ENCODE results near the gene KCND2. TPM values are rescaled to one million over a fixed set of nuclear protein-coding genes. Genes with fewer than 3 reads are reported as not detected.

KCND2 gene
- total RNA-seq, 1 experiment from 2014 or later = not detected

DNA sequence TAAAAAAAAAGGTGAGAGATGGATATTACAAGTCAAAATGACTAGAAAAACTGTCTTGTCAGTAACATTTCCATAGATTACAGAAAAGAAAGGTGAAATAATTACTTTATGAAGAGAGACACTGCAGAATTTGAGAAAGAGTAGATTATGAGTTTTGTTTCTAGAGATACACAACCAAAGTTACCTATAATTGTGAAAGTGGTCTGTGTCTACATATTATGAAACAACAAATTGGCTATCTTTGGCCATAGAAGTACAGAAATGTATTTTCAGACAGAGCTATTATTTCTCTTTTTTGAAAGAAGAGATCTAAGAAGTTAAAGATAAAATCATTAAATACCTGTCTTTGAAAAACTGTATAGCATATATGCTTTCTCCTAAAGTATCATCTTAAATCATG is 30.1 kb downstream of the KCND2 start:
- no peak for DNase-seq (ENCODE audit: low read depth)
- in situ Hi-C loops (cut with HindIII; ENCODE audit: low pct_unique_long_range_greater_than_20kb, low sequenced_read_pairs) = no loop called here

GRCh38 chr7:120304674-120305073 is 31.7 kb downstream of the KCND2 start:
- no peak for DNase-seq (ENCODE audit: low read depth)
- in situ Hi-C loops (cut with HindIII; ENCODE audit: low pct_unique_long_range_greater_than_20kb, low sequenced_read_pairs) = no loop called here

DNA sequence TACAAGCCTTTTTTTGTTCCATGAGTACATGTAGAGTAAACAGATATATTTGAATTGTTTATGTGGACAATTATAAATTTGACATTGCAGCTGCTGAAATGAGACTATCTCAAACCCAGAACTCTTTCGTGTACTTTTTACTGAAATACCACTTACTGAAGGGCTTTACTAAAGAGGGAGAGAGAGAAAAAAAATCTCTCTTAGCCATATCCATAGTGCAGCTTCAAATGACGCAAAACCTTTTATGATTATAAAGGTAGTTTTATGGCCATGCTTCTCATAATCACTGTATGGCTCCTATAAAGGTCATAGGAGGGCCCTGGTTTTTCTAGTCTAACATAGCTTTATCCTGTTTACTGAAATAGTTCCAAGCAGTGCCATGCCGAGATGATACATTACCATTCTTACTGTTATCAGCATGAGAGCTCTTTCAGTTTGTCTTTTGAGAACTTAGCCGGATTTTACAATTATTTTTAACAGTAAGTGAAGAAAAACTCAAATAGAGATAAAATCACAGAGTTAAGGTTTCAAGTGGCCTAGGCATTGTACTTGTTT is 35.1 kb downstream of the KCND2 start:
- DNase-seq (ENCODE audit: low read depth) = no peak
- in situ Hi-C loops (cut with HindIII; ENCODE audit: low pct_unique_long_range_greater_than_20kb, low sequenced_read_pairs) = no loop called here

DNA sequence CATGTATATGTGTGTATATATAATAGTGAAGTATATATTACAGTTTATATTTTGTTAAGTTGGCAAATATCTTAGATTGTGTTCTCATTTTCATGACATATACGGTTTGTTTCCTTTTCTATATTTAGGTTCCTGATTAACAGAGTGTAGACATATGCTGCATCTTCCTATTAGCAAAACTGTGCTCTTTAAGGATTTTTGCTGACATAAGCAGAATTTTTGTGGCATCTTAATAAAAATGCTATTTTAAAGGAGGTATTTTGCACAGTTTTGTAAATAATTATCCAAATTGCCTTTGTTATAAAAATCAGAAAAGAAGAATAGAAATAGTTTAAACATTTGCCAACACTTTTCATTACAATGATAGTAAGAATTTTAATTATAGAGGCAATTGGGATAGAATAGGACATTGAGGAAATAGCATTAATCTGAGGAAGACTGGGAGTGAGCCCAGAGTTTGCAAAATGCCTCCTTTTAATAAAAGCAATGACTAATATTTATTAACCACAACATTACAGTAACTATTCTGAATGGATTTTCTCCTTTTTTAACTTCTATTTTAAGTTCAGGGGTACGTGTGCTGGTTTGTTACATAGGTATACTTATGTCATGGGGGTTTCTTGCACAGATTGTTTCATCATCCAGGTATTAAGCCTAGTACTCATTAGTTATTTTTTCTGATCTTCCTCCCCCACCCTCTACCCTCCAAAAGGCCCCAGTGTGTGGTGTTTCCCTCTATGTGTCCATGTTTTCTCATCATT is 38.2 kb downstream of the KCND2 start:
- in situ Hi-C loops (cut with HindIII; ENCODE audit: low pct_unique_long_range_greater_than_20kb, low sequenced_read_pairs) = no loop called here
- no peak for DNase-seq (ENCODE audit: low read depth)

DNA sequence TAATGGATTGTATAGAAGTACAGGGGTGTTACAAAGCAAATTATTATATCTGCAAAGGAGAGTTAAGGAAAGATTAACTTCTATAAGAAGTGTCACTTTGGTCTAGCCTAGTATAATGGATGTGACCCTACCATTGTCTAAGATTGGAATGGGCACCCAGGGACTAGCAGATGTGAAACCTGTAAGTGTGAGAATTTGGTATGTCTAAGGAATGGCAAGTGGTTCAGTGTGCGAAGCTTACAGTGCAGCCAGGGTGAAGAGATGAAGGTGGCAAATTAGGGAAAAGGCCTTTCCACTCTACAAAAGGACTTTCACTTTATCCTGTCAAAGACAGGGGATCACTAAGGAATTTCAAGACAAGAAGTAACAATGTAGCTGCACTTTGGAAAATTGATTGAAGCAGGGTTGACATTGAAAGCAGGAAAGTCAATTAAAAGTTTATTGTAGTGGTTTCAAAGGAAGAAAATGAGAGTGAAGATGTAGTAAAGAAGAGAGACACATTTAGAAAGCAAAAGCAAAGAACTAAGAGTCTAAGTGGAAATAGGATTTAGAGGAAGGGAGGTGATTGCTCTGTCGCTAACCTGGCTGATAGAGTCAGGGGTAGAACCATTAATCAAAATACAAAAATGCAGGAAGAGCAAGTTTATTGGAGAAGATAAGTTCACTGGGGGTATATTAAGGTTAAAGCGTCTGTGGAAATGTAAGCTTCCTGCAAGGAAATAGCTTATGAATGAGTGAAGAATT is 47.4 kb downstream of the KCND2 start:
- in situ Hi-C loops (cut with HindIII; ENCODE audit: low pct_unique_long_range_greater_than_20kb, low sequenced_read_pairs) = no loop called here
- no peak for DNase-seq (ENCODE audit: low read depth)

- in situ Hi-C loops (cut with HindIII; ENCODE audit: low pct_unique_long_range_greater_than_20kb, low sequenced_read_pairs) = no loop called here
- DNase-seq (ENCODE audit: low read depth) = no peak
Observed at GRCh38 chr7:120327054-120327453, 54.1 kb downstream of the KCND2 start.

DNA sequence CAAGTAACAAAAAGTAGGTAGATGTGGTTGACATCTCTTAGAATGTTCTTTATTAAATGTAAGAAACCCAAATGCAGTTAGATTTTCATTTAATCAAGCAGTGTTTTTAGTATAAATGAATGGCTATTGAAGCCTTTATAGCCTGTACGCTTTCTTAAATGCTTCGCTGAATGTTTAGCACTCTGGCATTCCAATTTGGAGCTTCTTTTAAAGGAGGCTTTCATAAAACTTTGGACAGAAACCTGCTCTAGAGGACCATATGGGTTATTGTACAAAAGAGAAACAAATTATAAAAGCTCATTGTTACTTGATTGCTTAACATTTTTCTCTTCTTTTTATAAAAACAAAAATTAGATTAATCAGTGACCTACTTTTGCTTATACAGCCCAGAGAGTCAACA is 59.5 kb downstream of the KCND2 start:
- in situ Hi-C loops (cut with HindIII; ENCODE audit: low pct_unique_long_range_greater_than_20kb, low sequenced_read_pairs) = no loop called here
- DNase-seq (ENCODE audit: low read depth) = no peak

GRCh38 chr7:120334475-120334874 is 61.5 kb downstream of the KCND2 start:
- in situ Hi-C loops (cut with HindIII; ENCODE audit: low pct_unique_long_range_greater_than_20kb, low sequenced_read_pairs) = no loop called here
- DNase-seq (ENCODE audit: low read depth) = no peak

DNA sequence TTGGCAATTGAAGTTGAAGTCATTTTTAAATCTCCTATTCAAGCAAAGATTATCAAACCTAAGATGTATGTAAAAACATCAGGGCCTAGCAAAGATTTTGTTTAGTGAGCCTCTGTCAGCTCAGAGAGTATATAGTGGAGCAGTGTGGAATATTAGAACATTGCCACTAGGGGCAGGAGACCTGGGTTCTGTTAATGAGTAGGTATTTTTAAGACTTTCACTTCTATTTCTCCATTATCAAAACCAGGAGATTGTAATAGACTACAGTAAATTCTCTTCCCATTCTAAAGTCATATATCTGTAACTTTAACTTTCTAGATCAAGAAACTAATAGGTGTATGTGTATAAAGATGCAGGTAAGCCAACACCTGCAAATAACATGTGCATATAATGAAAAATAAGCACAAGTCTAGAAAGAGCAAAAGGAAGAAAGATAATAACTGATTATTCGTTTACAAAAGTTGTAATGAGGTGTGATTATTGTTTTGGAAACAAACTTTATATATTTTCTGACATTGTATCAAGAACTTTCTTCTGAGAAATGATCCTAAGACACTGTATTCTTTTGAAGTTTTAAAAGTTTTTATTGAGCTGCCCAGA is 64.4 kb downstream of the KCND2 start:
- in situ Hi-C loops (cut with HindIII; ENCODE audit: low pct_unique_long_range_greater_than_20kb, low sequenced_read_pairs) = no loop called here
- DNase-seq (ENCODE audit: low read depth) = peak; percentile 6

DNA sequence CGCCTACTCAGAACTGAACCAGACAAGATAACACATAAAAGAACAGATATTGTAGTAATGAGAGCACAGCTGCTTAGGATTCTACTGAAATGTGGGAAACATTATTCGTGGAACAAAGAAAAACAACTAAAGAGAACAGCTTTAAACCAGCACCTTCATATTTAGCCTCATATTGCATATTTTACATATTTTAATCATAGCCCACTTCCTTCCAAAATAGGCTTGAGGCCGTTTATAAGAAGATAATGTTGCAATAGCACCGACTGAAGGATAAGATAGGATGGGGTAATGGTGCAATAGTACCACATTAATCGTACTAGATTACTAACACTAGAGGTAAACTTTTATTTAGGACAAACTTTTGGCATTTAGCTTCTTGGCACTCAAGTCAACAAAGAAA is 71.3 kb downstream of the KCND2 start:
- in situ Hi-C loops (cut with HindIII; ENCODE audit: low pct_unique_long_range_greater_than_20kb, low sequenced_read_pairs) = no loop called here
- no peak for DNase-seq (ENCODE audit: low read depth)

DNA sequence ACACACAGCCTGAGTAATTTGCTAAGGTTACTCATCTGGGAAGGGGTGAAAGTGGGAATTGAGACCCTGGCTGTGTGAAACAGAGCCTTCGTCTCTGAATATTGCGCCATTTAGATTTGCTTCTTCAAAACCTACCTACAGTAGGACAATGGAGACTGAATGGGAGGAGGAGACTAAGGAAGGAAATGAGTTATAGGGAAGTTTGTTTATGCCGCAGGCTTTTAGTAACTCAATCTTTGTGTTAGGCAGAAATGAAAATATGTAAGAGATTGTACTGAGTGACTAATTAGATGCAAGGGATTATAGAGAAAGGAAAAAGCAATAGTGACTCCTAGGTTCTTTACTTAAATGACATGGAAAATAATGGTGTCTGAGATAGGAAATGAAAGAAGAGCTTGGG is 80.2 kb downstream of the KCND2 start:
- in situ Hi-C loops (cut with HindIII; ENCODE audit: low pct_unique_long_range_greater_than_20kb, low sequenced_read_pairs) = no loop called here

DNA sequence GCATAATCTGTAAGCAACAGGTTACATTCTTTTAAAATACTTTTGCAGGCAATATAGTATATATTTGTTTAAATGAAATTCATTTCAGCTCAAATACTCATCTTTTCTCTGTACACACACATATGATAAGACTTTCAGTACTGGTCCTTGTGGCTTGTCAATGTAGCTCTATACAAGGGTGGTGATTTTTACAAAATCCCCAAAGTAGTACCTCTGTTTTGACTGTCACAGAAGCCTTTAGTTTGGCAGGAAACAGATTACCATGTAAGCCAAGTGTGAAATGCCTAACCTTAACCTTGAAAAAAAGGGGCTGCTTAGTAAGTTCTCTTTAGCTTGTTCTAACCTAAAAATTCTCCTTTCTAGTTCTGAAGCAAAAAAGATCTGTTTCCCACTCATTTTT is 87.9 kb downstream of the KCND2 start:
- no peak for DNase-seq (ENCODE audit: low read depth)
- in situ Hi-C loops (cut with HindIII; ENCODE audit: low pct_unique_long_range_greater_than_20kb, low sequenced_read_pairs) = no loop called here

More for the DNA sequence above, 80.2 kb downstream of the KCND2 start:
- DNase-seq (ENCODE audit: low read depth) = no peak

DNA sequence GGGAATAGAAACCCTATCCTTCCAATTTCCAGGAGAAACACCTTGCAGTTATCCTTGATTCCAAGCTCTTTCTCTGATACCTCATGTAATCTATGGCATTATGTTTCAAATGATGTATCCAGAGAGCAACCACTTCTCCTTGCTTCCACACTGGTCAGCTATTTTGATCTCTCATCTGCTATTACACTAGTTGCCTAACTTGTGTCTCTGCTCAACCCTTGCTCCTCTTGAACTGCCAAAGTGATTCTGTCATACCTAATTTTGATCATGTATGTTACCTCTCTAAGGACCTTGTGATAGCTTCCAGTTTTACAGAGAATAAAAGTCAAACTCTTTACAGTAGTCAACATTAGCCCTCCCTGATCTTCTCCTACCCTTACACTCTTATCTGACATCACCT is 90.4 kb downstream of the KCND2 start:
- no peak for DNase-seq (ENCODE audit: low read depth)
- in situ Hi-C loops (cut with HindIII; ENCODE audit: low pct_unique_long_range_greater_than_20kb, low sequenced_read_pairs) = no loop called here

- in situ Hi-C loops (cut with HindIII; ENCODE audit: low pct_unique_long_range_greater_than_20kb, low sequenced_read_pairs) = no loop called here
- no peak for DNase-seq (ENCODE audit: low read depth)
Observed at GRCh38 chr7:120370954-120371353, 98.0 kb downstream of the KCND2 start.

DNA sequence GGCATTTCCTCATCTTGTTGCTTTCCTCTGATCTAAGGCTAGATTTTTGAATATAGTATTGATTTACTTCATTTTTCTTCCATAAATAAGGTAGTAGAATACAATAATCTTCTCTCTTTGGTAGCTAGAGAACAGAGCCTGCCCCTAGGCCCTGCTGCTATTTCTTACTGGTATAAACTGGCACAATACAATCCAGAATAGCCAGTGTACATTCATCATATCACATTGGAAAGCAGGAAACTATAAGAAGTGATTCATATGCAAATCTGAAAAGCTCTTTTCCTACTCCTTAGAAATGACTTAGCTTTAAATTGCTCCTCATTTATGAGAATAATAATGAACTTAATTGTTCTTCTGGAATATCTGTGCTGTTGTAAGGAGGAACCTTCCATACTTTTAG is 100.2 kb downstream of the KCND2 start:
- in situ Hi-C loops (cut with HindIII; ENCODE audit: low pct_unique_long_range_greater_than_20kb, low sequenced_read_pairs) = no loop called here
- DNase-seq (ENCODE audit: low read depth) = no peak

GRCh38 chr7:120394595-120394994 is 121.6 kb downstream of the KCND2 start:
- no peak for DNase-seq (ENCODE audit: low read depth)
- in situ Hi-C loops (cut with HindIII; ENCODE audit: low pct_unique_long_range_greater_than_20kb, low sequenced_read_pairs) = no loop called here

- peak; percentile 6 for DNase-seq (ENCODE audit: low read depth)
- in situ Hi-C loops (cut with HindIII; ENCODE audit: low pct_unique_long_range_greater_than_20kb, low sequenced_read_pairs) = no loop called here
Observed at GRCh38 chr7:120395526-120396019, 122.6 kb downstream of the KCND2 start.

DNA sequence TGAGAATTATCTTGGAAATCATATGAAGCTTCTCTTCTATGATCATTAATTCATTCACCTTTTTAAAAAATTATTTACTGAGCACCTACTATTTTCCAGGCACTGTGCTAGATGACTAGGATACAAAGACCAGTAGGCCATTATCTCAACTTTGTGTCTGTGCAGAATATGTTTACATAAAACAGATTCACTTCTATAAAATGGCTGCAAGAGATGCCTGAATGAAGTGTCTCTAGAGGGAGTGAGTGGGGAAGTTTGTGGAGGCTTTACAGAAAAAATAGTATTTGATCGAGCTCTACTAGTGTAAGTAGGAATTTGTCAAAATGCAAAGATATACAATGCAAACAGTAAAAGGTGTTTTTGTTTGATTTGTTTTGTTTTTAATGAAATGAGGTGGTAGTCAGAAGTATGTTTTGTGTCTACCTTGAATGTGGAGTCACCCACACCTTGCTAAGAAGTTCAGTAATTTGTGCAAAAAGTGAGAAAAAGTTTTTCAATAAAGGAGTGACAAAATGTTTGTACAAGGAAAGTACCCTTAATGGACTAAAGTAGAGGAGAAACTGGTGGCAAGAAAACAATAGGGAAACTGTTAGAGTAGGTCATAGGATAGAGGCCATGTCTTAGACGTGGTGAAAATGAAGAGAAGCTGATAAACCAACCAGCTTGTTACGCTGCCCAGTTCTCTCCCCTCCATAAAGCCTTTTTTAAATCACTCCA is 125.5 kb downstream of the KCND2 start:
- in situ Hi-C loops (cut with HindIII; ENCODE audit: low pct_unique_long_range_greater_than_20kb, low sequenced_read_pairs) = no loop called here
- no peak for DNase-seq (ENCODE audit: low read depth)
